Subcutaneous abdominal adipose tissue (tissue), 5 donors: ENCODE measurements around the gene PHC3.
"Not testable (repeated sequence)": the region's sequence is repeated elsewhere in the genome, so short reads cannot be mapped to it uniquely, and the experiment has no call there.

Experiments used
- H3K27ac ChIP-seq: one replicate; pipeline ENCODE4 v1.7.0; 2013; ENCODE audit warnings: low read depth, mild to moderate bottlenecking, inconsistent platforms, low read length, moderate library complexity
- H3K27me3 ChIP-seq, 5 donors: one replicate each; pipeline ENCODE4 v1.7.0; 2013; ENCODE audit warnings: low read length in 5 of 5, inconsistent platforms in 1 of 5; ENCODE audit not compliant: control insufficient read depth in 5 of 5, insufficient read depth in 4 of 5
- H3K36me3 ChIP-seq, 5 donors: one replicate each; pipeline ENCODE4 v1.7.0; 2013; ENCODE audit warnings: low read length in 5 of 5; ENCODE audit not compliant: control insufficient read depth in 5 of 5, insufficient read depth in 5 of 5
- H3K4me1 ChIP-seq, 5 donors: one replicate each; pipeline ENCODE4 v1.7.0; 2013; ENCODE audit warnings: low read length in 5 of 5, mild to moderate bottlenecking in 3 of 5, moderate library complexity in 1 of 5; ENCODE audit not compliant: control insufficient read depth in 5 of 5, insufficient read depth in 5 of 5
- H3K4me3 ChIP-seq, 5 donors: one replicate each; pipeline ENCODE4 v1.7.0; 2013; ENCODE audit warnings: low read length in 5 of 5, low read depth in 1 of 5
- H3K9ac ChIP-seq, 5 donors: one replicate each; pipeline ENCODE4 v1.7.0; 2013; ENCODE audit warnings: low read length in 5 of 5, mild to moderate bottlenecking in 4 of 5, moderate library complexity in 3 of 5
- H3K9me3 ChIP-seq, 5 donors: one replicate each; pipeline ENCODE4 v1.7.0; 2013; ENCODE audit warnings: low read length in 5 of 5; ENCODE audit not compliant: control insufficient read depth in 5 of 5
- donor health status: healthy.
- donor health status: healthy.
- donor health status: healthy.
- donor health status: healthy.
- donor health status: healthy.

Gene PHC3

GRCh38 chr3:170207717-170208116, 26.2 kb upstream of the PHC3 start:
- no peak overlapping the region for H3K4me3 ChIP-seq
- no peaks in the 10 kb centered on the region for H3K9me3 ChIP-seq
- H3K36me3 ChIP-seq, result no peaks in the 10 kb centered on the region
- no peak overlapping the region for H3K27ac ChIP-seq
- peaks cover 0 to 7% (median 0%) of the 10 kb centered on the region in 5 donors for H3K4me1 ChIP-seq
- no peaks in the 10 kb centered on the region for H3K27me3 ChIP-seq
- H3K9ac ChIP-seq, result no peak overlapping the region

- not testable (repeated sequence) for H3K9ac ChIP-seq, H3K27me3 ChIP-seq, H3K4me1 ChIP-seq, H3K9me3 ChIP-seq, H3K4me3 ChIP-seq, H3K36me3 ChIP-seq, H3K27ac ChIP-seq
Measured at GRCh38 chr3:170206164-170206762, 24.7 kb upstream of the PHC3 start.

GRCh38 chr3:170205302-170205701, 23.8 kb upstream of the PHC3 start:
- H3K9me3 ChIP-seq, result no peaks in the 10 kb centered on the region
- no peak overlapping the region for H3K4me3 ChIP-seq
- H3K27ac ChIP-seq, result no peak overlapping the region
- H3K36me3 ChIP-seq, result no peaks in the 10 kb centered on the region
- H3K4me1 ChIP-seq, result peaks cover 0 to 7% (median 0%) of the 10 kb centered on the region in 5 donors
- no peak overlapping the region for H3K9ac ChIP-seq
- no peaks in the 10 kb centered on the region for H3K27me3 ChIP-seq

GRCh38 chr3:170204509-170204908, 23.0 kb upstream of the PHC3 start:
- no peaks in the 10 kb centered on the region for H3K36me3 ChIP-seq
- no peak overlapping the region for H3K27ac ChIP-seq
- H3K9ac ChIP-seq, result no peak overlapping the region
- H3K9me3 ChIP-seq, result no peaks in the 10 kb centered on the region
- no peaks in the 10 kb centered on the region for H3K27me3 ChIP-seq
- peaks cover 0 to 7% (median 0%) of the 10 kb centered on the region in 5 donors for H3K4me1 ChIP-seq
- H3K4me3 ChIP-seq, result no peak overlapping the region

GRCh38 chr3:170204023-170204472, 22.5 kb upstream of the PHC3 start:
- Histone ChIP-seq H3K36me3 (no peaks in the 10 kb centered on the region), H3K27ac (no peak overlapping the region), H3K9ac (no peak overlapping the region), H3K4me3 (no peak overlapping the region), H3K27me3 (no peaks in the 10 kb centered on the region), H3K4me1 (peaks cover 0 to 7% (median 0%) of the 10 kb centered on the region in 5 donors), H3K9me3 (no peaks in the 10 kb centered on the region)

GRCh38 chr3:170203457-170203856, 21.9 kb upstream of the PHC3 start:
- Histone ChIP-seq H3K36me3 (no peaks in the 10 kb centered on the region), H3K27ac (no peak overlapping the region), H3K9ac (no peak overlapping the region), H3K27me3 (no peaks in the 10 kb centered on the region), H3K4me1 (peaks cover 0 to 7% (median 0%) of the 10 kb centered on the region in 5 donors), H3K9me3 (no peaks in the 10 kb centered on the region), H3K4me3 (no peak overlapping the region)

GRCh38 chr3:170201527-170201926, 20.0 kb upstream of the PHC3 start:
- no peak overlapping the region for H3K27ac ChIP-seq
- no peaks in the 10 kb centered on the region for H3K9me3 ChIP-seq
- no peaks in the 10 kb centered on the region for H3K27me3 ChIP-seq
- H3K9ac ChIP-seq, result no peak overlapping the region
- no peak overlapping the region for H3K4me3 ChIP-seq
- H3K36me3 ChIP-seq, result no peaks in the 10 kb centered on the region
- peaks cover 0 to 7% (median 0%) of the 10 kb centered on the region in 5 donors for H3K4me1 ChIP-seq

- Histone ChIP-seq H3K27me3 (no peaks in the 10 kb centered on the region), H3K9me3 (no peaks in the 10 kb centered on the region), H3K4me3 (no peak overlapping the region), H3K36me3 (no peaks in the 10 kb centered on the region), H3K4me1 (peaks cover 0 to 7% (median 0%) of the 10 kb centered on the region in 5 donors), H3K27ac (no peak overlapping the region), H3K9ac (no peak overlapping the region)
Measured at GRCh38 chr3:170200987-170201386, 19.5 kb upstream of the PHC3 start.

GRCh38 chr3:170196833-170197232, 15.3 kb upstream of the PHC3 start:
- no peaks in the 10 kb centered on the region for H3K36me3 ChIP-seq
- H3K9me3 ChIP-seq, result no peaks in the 10 kb centered on the region
- no peak overlapping the region for H3K4me3 ChIP-seq
- no peak overlapping the region for H3K9ac ChIP-seq
- no peaks in the 10 kb centered on the region for H3K4me1 ChIP-seq
- no peaks in the 10 kb centered on the region for H3K27me3 ChIP-seq
- H3K27ac ChIP-seq, result no peak overlapping the region

- not testable (repeated sequence) for H3K9ac ChIP-seq, H3K27me3 ChIP-seq, H3K4me1 ChIP-seq, H3K4me3 ChIP-seq, H3K9me3 ChIP-seq, H3K27ac ChIP-seq, H3K36me3 ChIP-seq
Measured at GRCh38 chr3:170195759-170196158, 14.2 kb upstream of the PHC3 start.
